Measurements from ENCODE around the gene MALRD1.

- TF ChIP-seq CTCF (IDR thresholded peaks at IDR 0.05; ENCODE audit: low read depth, low read length) (no peak), EZH2phosphoT487 (IDR thresholded peaks at IDR 0.05; ENCODE audit: low read depth) (no peak)
These were observed 469.5 kb downstream of the MALRD1 start for GRCh38 chr10:19518109-19518508.

Measured in OCI-LY3 (cell line).